HEK293T (cell line): ENCODE measurements around the gene RASL11A.

Source experiments
- BHLHE40 ChIP-seq: fragments of 450-650 bp; IDR thresholded peaks from 2 replicates; pipeline ENCODE4 v1.6.1; 2016; ENCODE audit warnings: mild to moderate bottlenecking, moderate library complexity, borderline replicate concordance
- ELF4 ChIP-seq: fragments of 450-650 bp; IDR thresholded peaks from 2 replicates; pipeline ENCODE4 v1.6.1; 2017; ENCODE audit warnings: antibody characterized with exemption
- FOXA1 ChIP-seq: fragments of 450-650 bp; IDR thresholded peaks from 2 replicates; pipeline ENCODE4 v1.6.1; 2016; ENCODE audit warnings: mild to moderate bottlenecking
- FOXK2 ChIP-seq: fragments of 450-650 bp; IDR thresholded peaks from 2 replicates; pipeline ENCODE4 v1.6.1; 2016; ENCODE audit warnings: mild to moderate bottlenecking
- FOXM1 ChIP-seq: fragments of 450-650 bp; IDR thresholded peaks from 2 replicates; pipeline ENCODE4 v1.6.1; 2017; ENCODE audit warnings: mild to moderate bottlenecking, borderline replicate concordance
- HDGF ChIP-seq: fragments of 450-650 bp; IDR thresholded peaks from 2 replicates; pipeline ENCODE4 v1.6.1; 2017; ENCODE audit warnings: antibody characterized with exemption, borderline replicate concordance
- NFRKB ChIP-seq: fragments of 450-650 bp; IDR thresholded peaks from 2 replicates; pipeline ENCODE4 v1.6.1; 2016; ENCODE audit warnings: mild to moderate bottlenecking, moderate library complexity
- SP1 ChIP-seq: fragments of 450-650 bp; IDR thresholded peaks from 2 replicates; pipeline ENCODE4 v1.6.1; 2017
- SUZ12 ChIP-seq: fragments of 450-650 bp; IDR thresholded peaks from 2 replicates; pipeline ENCODE4 v1.6.1; 2016; ENCODE audit warnings: mild to moderate bottlenecking
- TARDBP ChIP-seq: fragments of 450-650 bp; IDR thresholded peaks from 2 replicates; pipeline ENCODE4 v1.6.1; 2016
- ZNF384 ChIP-seq: fragments of 450-650 bp; IDR thresholded peaks from 2 replicates; pipeline ENCODE4 v1.6.1; 2016
- TF ChIP-seq, protein P1 (sequence below): fragments of 450-650 bp; IDR thresholded peaks from 2 replicates; pipeline ENCODE4 v1.6.1; 2016

- no peak for TF ChIP-seq SP1
- no peak for TF ChIP-seq ZNF384
- no peak for TF ChIP-seq FOXA1
- TF ChIP-seq HDGF: no peak
- no peak for TF ChIP-seq TARDBP
- TF ChIP-seq NFRKB: no peak
- TF ChIP-seq SUZ12: no peak
- TF ChIP-seq FOXM1: no peak
- no peak for TF ChIP-seq FOXK2
- no peak for TF ChIP-seq ELF4
- TF ChIP-seq, protein P1, sequence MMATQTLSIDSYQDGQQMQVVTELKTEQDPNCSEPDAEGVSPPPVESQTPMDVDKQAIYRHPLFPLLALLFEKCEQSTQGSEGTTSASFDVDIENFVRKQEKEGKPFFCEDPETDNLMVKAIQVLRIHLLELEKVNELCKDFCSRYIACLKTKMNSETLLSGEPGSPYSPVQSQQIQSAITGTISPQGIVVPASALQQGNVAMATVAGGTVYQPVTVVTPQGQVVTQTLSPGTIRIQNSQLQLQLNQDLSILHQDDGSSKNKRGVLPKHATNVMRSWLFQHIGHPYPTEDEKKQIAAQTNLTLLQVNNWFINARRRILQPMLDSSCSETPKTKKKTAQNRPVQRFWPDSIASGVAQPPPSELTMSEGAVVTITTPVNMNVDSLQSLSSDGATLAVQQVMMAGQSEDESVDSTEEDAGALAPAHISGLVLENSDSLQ: no peak
- no peak for TF ChIP-seq BHLHE40
These were observed 48.8 kb downstream of the RASL11A start for GRCh38 chr13:27319404-27319803.
